Keratinocyte (primary cell): ENCODE results near the gene ACACA. TPM values are rescaled to one million over a fixed set of nuclear protein-coding genes. Genes with fewer than 3 reads are reported as not detected.

ENCODE experiments used
- DNase-seq: peaks from one replicate; pipeline ENCODE4 v3.0.0-alpha.2; 2011; ENCODE audit warnings: low read depth, missing footprints, low spot score
- FAIRE-seq: peaks from 2 replicates; lab custom pipeline; 2011; peaks lifted over from hg19 to GRCh38; lab: Jason Lieb, UNC
- H2AFZ ChIP-seq: 2 replicates; pipeline ENCODE4 v1.6.0; 2012; ENCODE audit warnings: low read length, control low read depth, inconsistent platforms; ENCODE audit not compliant: control insufficient read depth
- H3K27ac ChIP-seq: 2 replicates; pipeline ENCODE4 v1.5.1; 2011; ENCODE audit warnings: low read length; ENCODE audit not compliant: control insufficient read depth, insufficient read depth
- H3K27me3 ChIP-seq: 3 replicates; pipeline ENCODE4 v1.6.0; 2011; ENCODE audit warnings: low read length; ENCODE audit not compliant: control insufficient read depth, insufficient read depth; ENCODE audit errors: extremely low read depth
- H3K36me3 ChIP-seq, 2 experiments: 2 replicates in 1 of 2; 3 replicates in 1 of 2; pipeline ENCODE4 v1.5.1; 2011; ENCODE audit warnings: low read length in 2 of 2, mild to moderate bottlenecking in 1 of 2; ENCODE audit not compliant: control insufficient read depth in 2 of 2, insufficient read depth in 2 of 2; ENCODE audit errors: extremely low read depth in 1 of 2
- H3K4me1 ChIP-seq: 3 replicates; pipeline ENCODE4 v1.5.1; 2011; ENCODE audit warnings: low read length; ENCODE audit not compliant: control insufficient read depth, insufficient read depth; ENCODE audit errors: extremely low read depth
- H3K4me2 ChIP-seq: 3 replicates; pipeline ENCODE4 v1.6.0; 2011; ENCODE audit warnings: low read depth, low read length; ENCODE audit not compliant: control insufficient read depth, insufficient read depth; ENCODE audit errors: extremely low read depth
- H3K4me3 ChIP-seq, 3 experiments: fragments of 200-600 bp in 1 of 3; sonication (generic) in 1 of 3; 2 replicates in 2 of 3; 3 replicates in 1 of 3; pipeline ENCODE4 v1.5.1; 2011 to 2016; ENCODE audit warnings: low read length in 3 of 3, mild to moderate bottlenecking in 3 of 3, control low read depth in 2 of 3, inconsistent platforms in 1 of 3, low read depth in 1 of 3, mixed read lengths in 1 of 3, mixed run types in 1 of 3, moderate library complexity in 1 of 3; ENCODE audit not compliant: control insufficient read depth in 2 of 3, insufficient read depth in 2 of 3; ENCODE audit errors: extremely low read depth in 1 of 3
- H3K79me2 ChIP-seq: 2 replicates; pipeline ENCODE4 v1.6.0; 2012; ENCODE audit warnings: low read length; ENCODE audit not compliant: control insufficient read depth, insufficient read depth
- H3K9ac ChIP-seq: 3 replicates; pipeline ENCODE4 v1.6.0; 2011; ENCODE audit warnings: low read length; ENCODE audit not compliant: control insufficient read depth, insufficient read depth; ENCODE audit errors: extremely low read depth
- H3K9me1 ChIP-seq: 3 replicates; pipeline ENCODE4 v1.6.0; 2011; ENCODE audit warnings: low read length; ENCODE audit not compliant: control insufficient read depth, insufficient read depth; ENCODE audit errors: extremely low read depth
- H3K9me3 ChIP-seq: 2 replicates; pipeline ENCODE4 v1.5.1; 2012; ENCODE audit warnings: low read depth, low read length; ENCODE audit not compliant: control insufficient read depth
- H4K20me1 ChIP-seq: 3 replicates; pipeline ENCODE4 v1.6.0; 2011; ENCODE audit warnings: low read length; ENCODE audit not compliant: control insufficient read depth, insufficient read depth; ENCODE audit errors: extremely low read depth
- CTCF ChIP-seq, 3 experiments: IDR thresholded peaks in 1 of 3; conservative IDR thresholded peaks in 1 of 3; optimal IDR thresholded peaks in 1 of 3; 2 replicates in 2 of 3; 3 replicates in 1 of 3; pipeline versions ENCODE3 to v1.5.1; 2011; ENCODE audit warnings: low read length in 3 of 3, mild to moderate bottlenecking in 3 of 3, moderate library complexity in 2 of 3, control low read depth in 1 of 3, inconsistent platforms in 1 of 3; ENCODE audit not compliant: insufficient read depth in 2 of 3; ENCODE audit errors: extremely low read depth in 1 of 3
- EZH2 ChIP-seq: IDR thresholded peaks from one replicate; pipeline ENCODE4 v1.6.1; 2012; ENCODE audit warnings: inconsistent platforms, mild to moderate bottlenecking, low read length, moderate library complexity
- dilution Hi-C: fragments of 300-500 bp; cut with MboI; formaldehyde crosslinking; loops from one replicate; pipeline ENCODE4 v1.7.0; 2020; ENCODE audit warnings: low sequenced_read_pairs; ENCODE audit not compliant: extremely low pct_ligation_motif_present
- polyA plus RNA-seq, 5 experiments: library from polyadenylated mRNA; depleted of rRNA in 3 of 5; stranded (reverse) in 3 of 5; stranded (forward) in 1 of 5; unstranded in 1 of 5; fragments of >200 nt; gene quantifications; 1 replicate in 1 of 5; 2 replicates in 3 of 5; 3 replicates in 1 of 5; pipeline versions ENCODE4 v1.2.1 to v1.2.3, GENCODE V29; 2011 to 2012; ENCODE audit warnings: missing spikeins in 2 of 5, low read depth in 1 of 5, low replicate concordance in 1 of 5

ACACA gene
- polyA plus RNA-seq, 1 donor (not counting 4 experiments of a cell fraction or from before 2014, with no cell fraction given), result 85.8 TPM

- Histone ChIP-seq H3K36me3 (peaks cover 14 to 32% of the 10 kb centered on the region in 2 experiments), H3K27ac (no peak overlapping the region), H3K9me1 (no peaks in the 10 kb centered on the region), H3K9ac (no peak overlapping the region), H3K79me2 (no peaks in the 10 kb centered on the region), H4K20me1 (no peaks in the 10 kb centered on the region), H3K4me1 (peaks cover 10% of the 10 kb centered on the region), H3K9me3 (no peaks in the 10 kb centered on the region), H2AFZ (no peak overlapping the region), H3K27me3 (no peaks in the 10 kb centered on the region), H3K4me2 (no peak overlapping the region), H3K4me3 (no peak overlapping the region)
- dilution Hi-C loops, result no loop called here
- TF ChIP-seq CTCF (optimal IDR thresholded peaks at IDR 0.05 in 1 of 3, IDR thresholded peaks at IDR 0.05 in 1 of 3, conservative IDR thresholded peaks at IDR 0.05 in 1 of 3; ENCODE audit: extremely low read depth in 1 of 3, insufficient read depth in 2 of 3, low read length in 3 of 3) (no peak), EZH2 (no peak)
- FAIRE-seq, result no peak
- DNase-seq, result no peak
Observed at GRCh38 chr17:37103231-37103630, 303.4 kb downstream of the ACACA start.

DNA sequence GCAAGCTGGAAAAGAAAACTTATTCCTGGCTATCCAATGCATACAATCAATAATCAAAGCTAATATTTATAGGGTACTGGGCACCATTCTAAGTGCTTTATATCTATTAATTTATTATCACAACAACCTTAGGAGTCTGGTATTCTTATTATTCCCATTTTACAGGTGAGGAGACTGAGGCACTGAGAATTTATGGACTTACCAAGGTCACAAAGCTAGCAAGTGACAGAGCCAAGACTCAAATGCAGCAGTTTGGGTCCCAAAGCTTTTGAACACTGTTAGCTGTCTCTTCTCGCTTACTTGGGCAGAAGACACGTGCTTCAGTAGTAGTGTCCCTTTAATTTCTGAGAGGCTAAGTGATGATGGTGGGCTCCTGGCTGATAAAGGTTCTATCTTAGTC is 305.3 kb downstream of the ACACA start:
- H3K9me3 ChIP-seq, result no peaks in the 10 kb centered on the region
- no peak overlapping the region for H3K9ac ChIP-seq
- dilution Hi-C loops, result no loop called here
- no peak overlapping the region for H3K4me2 ChIP-seq
- no peaks in the 10 kb centered on the region for H3K79me2 ChIP-seq
- FAIRE-seq, result no peak
- no peaks in the 10 kb centered on the region for H3K9me1 ChIP-seq
- no peak overlapping the region for H2AFZ ChIP-seq
- H3K4me1 ChIP-seq, result no peaks in the 10 kb centered on the region
- no peaks in the 10 kb centered on the region for H4K20me1 ChIP-seq
- no peak for DNase-seq
- TF ChIP-seq EZH2, result no peak
- no peaks in the 10 kb centered on the region for H3K27me3 ChIP-seq
- peaks cover 30 to 39% of the 10 kb centered on the region in 2 experiments for H3K36me3 ChIP-seq
- no peak overlapping the region for H3K4me3 ChIP-seq
- no peak overlapping the region for H3K27ac ChIP-seq

- no peaks in the 10 kb centered on the region for H3K79me2 ChIP-seq
- H3K4me2 ChIP-seq, result no peak overlapping the region
- H3K4me1 ChIP-seq, result no peaks in the 10 kb centered on the region
- no peaks in the 10 kb centered on the region for H3K9me3 ChIP-seq
- no peaks in the 10 kb centered on the region for H3K9me1 ChIP-seq
- H3K36me3 ChIP-seq, result peaks cover 38 to 47% of the 10 kb centered on the region in 2 experiments
- no peak for TF ChIP-seq CTCF (optimal IDR thresholded peaks at IDR 0.05 in 1 of 3, IDR thresholded peaks at IDR 0.05 in 1 of 3, conservative IDR thresholded peaks at IDR 0.05 in 1 of 3; ENCODE audit: extremely low read depth in 1 of 3, insufficient read depth in 2 of 3, low read length in 3 of 3)
- TF ChIP-seq EZH2, result no peak
- H3K4me3 ChIP-seq, result no peak overlapping the region
- H3K27ac ChIP-seq, result no peak overlapping the region
- dilution Hi-C loops, result no loop called here
- no peak overlapping the region for H3K9ac ChIP-seq
- DNase-seq, result no peak
- H4K20me1 ChIP-seq, result no peaks in the 10 kb centered on the region
- FAIRE-seq, result no peak
- H3K27me3 ChIP-seq, result no peaks in the 10 kb centered on the region
- H2AFZ ChIP-seq, result no peak overlapping the region
Observed at GRCh38 chr17:37100231-37100630, 306.4 kb downstream of the ACACA start.
